WTC11 (cell line): ENCODE measurements around the gene HOXC4. TPM values are rescaled to one million over a fixed set of nuclear protein-coding genes. Genes with fewer than 3 reads are reported as not detected.

Source experiments
- ATAC-seq: fragments of 200-7000 bp; cut with Tn5 transposase; 2 replicates; pipeline ENCODE4 v1.10.0; 2021; ENCODE audit warnings: mild to moderate bottlenecking, moderate library complexity
- CTCF ChIA-PET: fragments of 300-600 bp; sonication (Branson Sonifier 250); formaldehyde crosslinking; loops from one replicate; lab custom pipeline; 2021; ENCODE audit warnings: antibody characterized with exemption; lab: Charles Lee
- POLR2A ChIA-PET: fragments of 350-600 bp; sonication (Branson Sonifier 250); formaldehyde crosslinking; loops from one replicate; lab custom pipeline; 2021; ENCODE audit warnings: antibody characterized with exemption; lab: Charles Lee
- DNase-seq: peaks from one replicate; pipeline ENCODE4 v3.0.0; 2021; ENCODE audit warnings: low spot score
- H3K27ac Mint-ChIP-seq: 2 replicates; pipeline ENCODE4 v1.8.0; 2021; ENCODE audit warnings: mixed read lengths
- H3K27me3 Mint-ChIP-seq: 2 replicates; pipeline ENCODE4 v1.8.0; 2021; ENCODE audit warnings: low read depth, mild to moderate bottlenecking, moderate library complexity, mixed read lengths
- H3K36me3 Mint-ChIP-seq: 2 replicates; pipeline ENCODE4 v1.8.0; 2021; ENCODE audit warnings: mixed read lengths
- H3K4me1 Mint-ChIP-seq: 2 replicates; pipeline ENCODE4 v1.8.0; 2022; ENCODE audit warnings: mixed read lengths
- H3K4me3 Mint-ChIP-seq: 2 replicates; pipeline ENCODE4 v1.8.0; 2021; ENCODE audit warnings: mild to moderate bottlenecking, moderate library complexity, mixed read lengths
- H3K9me3 Mint-ChIP-seq: 2 replicates; pipeline ENCODE4 v1.8.0; 2021; ENCODE audit warnings: mixed read lengths
- ATF2 ChIP-seq: sonication (generic); formaldehyde crosslinking; IDR thresholded peaks from 2 replicates; pipeline ENCODE4 v1.8.1; 2022; ENCODE audit warnings: low read depth, missing genetic modification reagents, borderline replicate concordance
- ATF3 ChIP-seq: sonication (generic); formaldehyde crosslinking; conservative IDR thresholded peaks from 2 replicates; pipeline ENCODE4 v1.8.1; 2022; ENCODE audit warnings: mild to moderate bottlenecking, missing genetic modification reagents
- E2F1 ChIP-seq: sonication (generic); formaldehyde crosslinking; IDR thresholded peaks from 2 replicates; pipeline ENCODE4 v1.8.0; 2022; ENCODE audit warnings: mild to moderate bottlenecking, missing genetic modification reagents
- E2F5 ChIP-seq: sonication (generic); formaldehyde crosslinking; IDR thresholded peaks from 2 replicates; pipeline ENCODE4 v1.8.1; 2022; ENCODE audit warnings: mild to moderate bottlenecking, moderate library complexity, missing genetic modification reagents
- TP53 ChIP-seq: sonication (generic); formaldehyde crosslinking; IDR thresholded peaks from 2 replicates; pipeline ENCODE4 v1.8.1; 2023; ENCODE audit warnings: mild to moderate bottlenecking, missing genetic modification reagents
- ZNF219 ChIP-seq: sonication (generic); formaldehyde crosslinking; IDR thresholded peaks from 2 replicates; pipeline ENCODE4 v1.8.0; 2023; ENCODE audit warnings: missing genetic modification reagents, mild to moderate bottlenecking, borderline replicate concordance
- ZNF317 ChIP-seq: sonication (generic); formaldehyde crosslinking; IDR thresholded peaks from 2 replicates; pipeline ENCODE4 v1.8.1; 2023; ENCODE audit warnings: low read depth, mild to moderate bottlenecking, moderate library complexity, missing genetic modification reagents, borderline replicate concordance
- ZNF416 ChIP-seq: fragments of 250-450 bp; sonication (Bioruptor Pico); IDR thresholded peaks from 2 replicates; pipeline ENCODE4 v1.9.0; 2021; ENCODE audit warnings: mild to moderate bottlenecking, inconsistent platforms
- total RNA-seq: library from RNA; stranded (reverse); gene quantifications from 3 replicates; pipeline ENCODE4 v1.2.3, GENCODE V29; 2021
- TF ChIP-seq, protein P1 (sequence below): sonication (generic); formaldehyde crosslinking; IDR thresholded peaks from 2 replicates; pipeline ENCODE4 v1.8.0; 2023; ENCODE audit warnings: mild to moderate bottlenecking, missing genetic modification reagents
- TF ChIP-seq, protein P2 (sequence below): fragments of 250-450 bp; sonication (Bioruptor Pico); conservative IDR thresholded peaks from 2 replicates; pipeline ENCODE4 v1.9.0; 2021; ENCODE audit warnings: mild to moderate bottlenecking

The HOXC4 gene
- total RNA-seq, 1 experiment from 2014 or later: 0.46 TPM

GRCh38 chr12:54060975-54061778 lies 7.5 kb downstream of the HOXC4 start:
- DNase-seq (no peak), ATAC-seq (no peak)
- no peaks in the 10 kb centered on the region for H3K36me3 Mint-ChIP-seq
- H3K4me3 Mint-ChIP-seq: no peak overlapping the region
- peaks cover 43% of the 10 kb centered on the region for H3K4me1 Mint-ChIP-seq
- CTCF ChIA-PET: interaction anchor here (0.9 to 3.0 kb wide), 4 partner anchors 77 to 318 kb away, joined by 3 to 10 read pairs (median 6); no protein-coding TSS in a partner anchor
- peaks cover 98% of the 10 kb centered on the region for H3K27me3 Mint-ChIP-seq
- TF ChIP-seq E2F1 (CRISPR knock-in tag) (no peak), ATF3 (no peak), ZNF317 (no peak)
- TF ChIP-seq, protein P1, sequence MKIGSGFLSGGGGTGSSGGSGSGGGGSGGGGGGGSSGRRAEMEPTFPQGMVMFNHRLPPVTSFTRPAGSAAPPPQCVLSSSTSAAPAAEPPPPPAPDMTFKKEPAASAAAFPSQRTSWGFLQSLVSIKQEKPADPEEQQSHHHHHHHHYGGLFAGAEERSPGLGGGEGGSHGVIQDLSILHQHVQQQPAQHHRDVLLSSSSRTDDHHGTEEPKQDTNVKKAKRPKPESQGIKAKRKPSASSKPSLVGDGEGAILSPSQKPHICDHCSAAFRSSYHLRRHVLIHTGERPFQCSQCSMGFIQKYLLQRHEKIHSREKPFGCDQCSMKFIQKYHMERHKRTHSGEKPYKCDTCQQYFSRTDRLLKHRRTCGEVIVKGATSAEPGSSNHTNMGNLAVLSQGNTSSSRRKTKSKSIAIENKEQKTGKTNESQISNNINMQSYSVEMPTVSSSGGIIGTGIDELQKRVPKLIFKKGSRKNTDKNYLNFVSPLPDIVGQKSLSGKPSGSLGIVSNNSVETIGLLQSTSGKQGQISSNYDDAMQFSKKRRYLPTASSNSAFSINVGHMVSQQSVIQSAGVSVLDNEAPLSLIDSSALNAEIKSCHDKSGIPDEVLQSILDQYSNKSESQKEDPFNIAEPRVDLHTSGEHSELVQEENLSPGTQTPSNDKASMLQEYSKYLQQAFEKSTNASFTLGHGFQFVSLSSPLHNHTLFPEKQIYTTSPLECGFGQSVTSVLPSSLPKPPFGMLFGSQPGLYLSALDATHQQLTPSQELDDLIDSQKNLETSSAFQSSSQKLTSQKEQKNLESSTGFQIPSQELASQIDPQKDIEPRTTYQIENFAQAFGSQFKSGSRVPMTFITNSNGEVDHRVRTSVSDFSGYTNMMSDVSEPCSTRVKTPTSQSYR (CRISPR knock-in tag): no peak
- no peak overlapping the region for H3K27ac Mint-ChIP-seq
- POLR2A ChIA-PET: interaction anchor here (0.6 kb wide), 1 partner anchor 14 kb away, joined by 3 read pairs; no protein-coding TSS in a partner anchor
- no peaks in the 10 kb centered on the region for H3K9me3 Mint-ChIP-seq

- no peak for TF ChIP-seq ATF2 (CRISPR knock-in tag)
- no peak for TF ChIP-seq ZNF416 (CRISPR knock-in tag)
- no peak for TF ChIP-seq ATF3
- TF ChIP-seq E2F5: no peak
- TF ChIP-seq, protein P2, sequence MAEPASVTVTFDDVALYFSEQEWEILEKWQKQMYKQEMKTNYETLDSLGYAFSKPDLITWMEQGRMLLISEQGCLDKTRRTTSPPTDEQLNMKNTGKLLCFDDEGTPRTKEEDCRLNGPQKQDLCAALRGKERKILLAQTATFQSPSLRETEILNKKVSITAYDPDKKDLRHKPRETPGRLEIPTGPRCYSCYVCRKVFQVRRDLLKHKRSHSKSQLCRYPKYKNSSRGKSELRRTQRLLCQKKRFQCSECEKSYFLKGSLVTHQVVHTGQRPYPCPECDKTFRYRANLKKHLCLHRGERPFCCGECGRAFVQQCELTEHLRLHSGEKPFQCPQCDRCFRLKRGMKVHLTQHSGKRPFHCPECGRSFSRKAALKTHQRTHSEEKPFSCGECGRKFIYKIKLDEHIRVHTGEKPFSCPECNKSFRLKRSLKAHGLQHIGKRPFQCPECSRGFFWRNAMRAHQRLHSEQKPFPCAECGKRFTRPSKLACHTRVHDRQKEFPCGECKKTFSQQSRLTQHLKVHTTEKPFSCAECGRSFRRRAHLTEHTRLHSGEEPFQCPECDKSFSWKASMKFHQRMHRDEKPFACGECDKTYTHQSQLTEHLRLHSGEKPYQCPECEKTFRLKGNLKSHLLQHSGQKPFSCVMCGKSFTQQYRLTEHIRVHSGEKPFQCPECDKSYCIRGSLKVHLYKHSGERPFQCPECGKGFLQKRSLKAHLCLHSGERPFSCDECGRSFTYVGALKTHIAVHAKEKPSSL: no peak
- no peak for TF ChIP-seq ZNF219 (CRISPR knock-in tag)
- TF ChIP-seq, all 79 proteins: peak for 0
- Mint-ChIP-seq H3K4me1 (peaks cover 13% of the 10 kb centered on the region), H3K27ac (no peak overlapping the region), H3K27me3 (peaks cover 91% of the 10 kb centered on the region), H3K36me3 (no peaks in the 10 kb centered on the region), H3K4me3 (no peak overlapping the region), H3K9me3 (no peaks in the 10 kb centered on the region)
- ChIA-PET POLR2A (no interaction called here), CTCF (interaction anchor here (0.6 kb wide), 1 partner anchor 81 kb away, joined by 3 read pairs; the partner anchor contains the start of gene HOXC10)
- DNase-seq: no peak
- ATAC-seq: no peak
These were observed 12.0 kb downstream of the HOXC4 start for GRCh38 chr12:54065677-54066076.

- peaks cover 91% of the 10 kb centered on the region for H3K27me3 Mint-ChIP-seq
- peaks cover 8% of the 10 kb centered on the region for H3K4me1 Mint-ChIP-seq
- no peak for TF ChIP-seq TP53 (CRISPR knock-in tag)
- TF ChIP-seq, all 79 proteins: peak for 0
- DNase-seq (no peak), ATAC-seq (no peak)
- H3K27ac Mint-ChIP-seq: no peak overlapping the region
- no peaks in the 10 kb centered on the region for H3K36me3 Mint-ChIP-seq
- H3K9me3 Mint-ChIP-seq: no peaks in the 10 kb centered on the region
- no peak overlapping the region for H3K4me3 Mint-ChIP-seq
- POLR2A ChIA-PET: no interaction called here
- CTCF ChIA-PET: no interaction called here
These were observed 12.8 kb downstream of the HOXC4 start for GRCh38 chr12:54066408-54066807.
